GM23248 (cell line): Measurements from ENCODE around the gene SAMD8.

ENCODE experiments used
- EZH2 ChIP-seq: fragments of 200-600 bp; sonication (generic); IDR thresholded peaks from 2 replicates; pipeline ENCODE4 v1.6.1; 2018; ENCODE audit warnings: antibody characterized with exemption, mild to moderate bottlenecking; ENCODE audit not compliant: insufficient read depth, poor library complexity, severe bottlenecking
- EZH2phosphoT487 ChIP-seq: fragments of 200-600 bp; sonication (generic); IDR thresholded peaks from 2 replicates; pipeline ENCODE4 v1.6.1; 2018; ENCODE audit warnings: antibody characterized with exemption, moderate library complexity, mild to moderate bottlenecking, low read depth; ENCODE audit not compliant: insufficient read depth

GRCh38 chr10:75099952-75100763, 11.3 kb upstream of the SAMD8 start:
- TF ChIP-seq EZH2 = no peak
- no peak for TF ChIP-seq EZH2phosphoT487
